Dendritic cell treated with granulocyte-macrophage colony-stimulating factor and Interleukin-4, amounts not matched to agents 40 ng/mL and 50 ng/mL, for 4 days (primary cell): ENCODE measurements around the gene PPDPF.
A peak's percentile ranks its signal among the peaks of the same experiment; 100 is the strongest.

Experiments used
- H3K27ac Mint-ChIP-seq: one replicate; pipeline ENCODE4 v1.8.0; 2022; ENCODE audit warnings: mild to moderate bottlenecking, mixed read lengths
- H3K27me3 Mint-ChIP-seq: one replicate; pipeline ENCODE4 v1.8.0; 2022; ENCODE audit warnings: mild to moderate bottlenecking, mixed read lengths
- H3K36me3 Mint-ChIP-seq: one replicate; pipeline ENCODE4 v1.8.0; 2022; ENCODE audit warnings: low read depth, mixed read lengths
- H3K4me1 Mint-ChIP-seq: one replicate; pipeline ENCODE4 v1.8.0; 2022; ENCODE audit warnings: low read depth, mixed read lengths
- H3K4me3 Mint-ChIP-seq: one replicate; pipeline ENCODE4 v1.8.0; 2022; ENCODE audit warnings: mild to moderate bottlenecking, moderate library complexity, mixed read lengths
- H3K9me3 Mint-ChIP-seq: one replicate; pipeline ENCODE4 v1.8.0; 2022; ENCODE audit warnings: mixed read lengths
- intact Hi-C: fragments of 100-400 bp; cut with micrococcal nuclease; formaldehyde crosslinking; loops from one replicate; pipeline ENCODE4 v1.15.0; 2022

Gene PPDPF

GRCh38 chr20:63537525-63538203 is 17.1 kb downstream of the PPDPF start:
- intact Hi-C loops: loop anchor here (1.0 to 10.0 kb wide), 9 partner anchors 17 to 435 kb away; partner anchors contain the start of genes DNAJC5, GMEB2, PPDPF and UCKL1
- Mint-ChIP-seq H3K9me3 (no peaks in the 10 kb centered on the region), H3K27ac (peak overlapping the region; percentile 94), H3K27me3 (peaks cover 40% of the 10 kb centered on the region), H3K36me3 (peaks cover 4% of the 10 kb centered on the region), H3K4me3 (peak overlapping the region; percentile 83), H3K4me1 (peaks cover 27% of the 10 kb centered on the region)

- intact Hi-C loops: loop anchor here (2.0 to 10.0 kb wide), 7 partner anchors 89 to 434 kb away; partner anchors contain the start of genes DNAJC5, GMEB2 and UCKL1
- Mint-ChIP-seq H3K27ac (peak overlapping the region; percentile 94), H3K27me3 (peaks cover 44% of the 10 kb centered on the region), H3K4me3 (peak overlapping the region; percentile 83), H3K4me1 (peaks cover 27% of the 10 kb centered on the region), H3K36me3 (peaks cover 4% of the 10 kb centered on the region), H3K9me3 (no peaks in the 10 kb centered on the region)
Measured at GRCh38 chr20:63538204-63539091, 17.9 kb downstream of the PPDPF start.

- H3K36me3 Mint-ChIP-seq: peaks cover 4% of the 10 kb centered on the region
- H3K9me3 Mint-ChIP-seq: no peaks in the 10 kb centered on the region
- intact Hi-C loops: loop anchor here (2.0 to 10.0 kb wide), 7 partner anchors 88 to 433 kb away; partner anchors contain the start of genes DNAJC5, GMEB2 and UCKL1
- peaks cover 49% of the 10 kb centered on the region for H3K27me3 Mint-ChIP-seq
- H3K27ac Mint-ChIP-seq: no peak overlapping the region
- no peak overlapping the region for H3K4me3 Mint-ChIP-seq
- peaks cover 27% of the 10 kb centered on the region for H3K4me1 Mint-ChIP-seq
Measured at GRCh38 chr20:63539092-63539430, 18.5 kb downstream of the PPDPF start.

- Mint-ChIP-seq H3K9me3 (no peaks in the 10 kb centered on the region), H3K27ac (peak overlapping the region; percentile 7), H3K4me3 (no peak overlapping the region), H3K36me3 (peaks cover 4% of the 10 kb centered on the region), H3K27me3 (peaks cover 54% of the 10 kb centered on the region), H3K4me1 (peaks cover 27% of the 10 kb centered on the region)
- intact Hi-C loops: loop anchor here (2.0 to 10.0 kb wide), 7 partner anchors 88 to 433 kb away; partner anchors contain the start of genes DNAJC5, GMEB2 and UCKL1
Measured at GRCh38 chr20:63539441-63540370, 19.1 kb downstream of the PPDPF start.

- H3K4me3 Mint-ChIP-seq: no peak overlapping the region
- H3K36me3 Mint-ChIP-seq: no peaks in the 10 kb centered on the region
- intact Hi-C loops: no loop called here
- peaks cover 27% of the 10 kb centered on the region for H3K4me1 Mint-ChIP-seq
- H3K27ac Mint-ChIP-seq: peak overlapping the region; percentile 7
- H3K9me3 Mint-ChIP-seq: no peaks in the 10 kb centered on the region
- peaks cover 58% of the 10 kb centered on the region for H3K27me3 Mint-ChIP-seq
Measured at GRCh38 chr20:63540417-63541186, 20.0 kb downstream of the PPDPF start.

- Mint-ChIP-seq H3K9me3 (no peaks in the 10 kb centered on the region), H3K27ac (no peak overlapping the region), H3K36me3 (no peaks in the 10 kb centered on the region), H3K4me1 (peaks cover 24% of the 10 kb centered on the region), H3K4me3 (no peak overlapping the region), H3K27me3 (peaks cover 61% of the 10 kb centered on the region)
- intact Hi-C loops: no loop called here
Measured at GRCh38 chr20:63541371-63541770, 20.8 kb downstream of the PPDPF start.

GRCh38 chr20:63542031-63542559 is 21.5 kb downstream of the PPDPF start:
- H3K4me3 Mint-ChIP-seq: no peak overlapping the region
- intact Hi-C loops: no loop called here
- H3K9me3 Mint-ChIP-seq: no peaks in the 10 kb centered on the region
- H3K27ac Mint-ChIP-seq: no peak overlapping the region
- H3K36me3 Mint-ChIP-seq: no peaks in the 10 kb centered on the region
- H3K27me3 Mint-ChIP-seq: peaks cover 67% of the 10 kb centered on the region
- H3K4me1 Mint-ChIP-seq: peaks cover 16% of the 10 kb centered on the region

GRCh38 chr20:63542696-63543095 is 22.1 kb downstream of the PPDPF start:
- Mint-ChIP-seq H3K4me3 (no peak overlapping the region), H3K4me1 (peaks cover 11% of the 10 kb centered on the region), H3K27me3 (peaks cover 72% of the 10 kb centered on the region), H3K9me3 (no peaks in the 10 kb centered on the region), H3K36me3 (no peaks in the 10 kb centered on the region), H3K27ac (no peak overlapping the region)
- intact Hi-C loops: no loop called here

- H3K36me3 Mint-ChIP-seq: no peaks in the 10 kb centered on the region
- H3K9me3 Mint-ChIP-seq: no peaks in the 10 kb centered on the region
- H3K27ac Mint-ChIP-seq: no peak overlapping the region
- peaks cover 7% of the 10 kb centered on the region for H3K4me1 Mint-ChIP-seq
- no peak overlapping the region for H3K4me3 Mint-ChIP-seq
- H3K27me3 Mint-ChIP-seq: peaks cover 76% of the 10 kb centered on the region
- intact Hi-C loops: no loop called here
Measured at GRCh38 chr20:63543131-63543530, 22.6 kb downstream of the PPDPF start.

GRCh38 chr20:63543733-63544132 is 23.2 kb downstream of the PPDPF start:
- H3K4me1 Mint-ChIP-seq: peaks cover 5% of the 10 kb centered on the region
- H3K27ac Mint-ChIP-seq: no peak overlapping the region
- intact Hi-C loops: no loop called here
- no peak overlapping the region for H3K4me3 Mint-ChIP-seq
- H3K36me3 Mint-ChIP-seq: no peaks in the 10 kb centered on the region
- peaks cover 82% of the 10 kb centered on the region for H3K27me3 Mint-ChIP-seq
- H3K9me3 Mint-ChIP-seq: no peaks in the 10 kb centered on the region

GRCh38 chr20:63544241-63544957 is 23.8 kb downstream of the PPDPF start:
- Mint-ChIP-seq H3K27ac (no peak overlapping the region), H3K4me1 (peaks cover 5% of the 10 kb centered on the region), H3K36me3 (no peaks in the 10 kb centered on the region), H3K4me3 (no peak overlapping the region), H3K27me3 (peaks cover 82% of the 10 kb centered on the region), H3K9me3 (no peaks in the 10 kb centered on the region)
- intact Hi-C loops: no loop called here

GRCh38 chr20:63544958-63545516 is 24.5 kb downstream of the PPDPF start:
- Mint-ChIP-seq H3K9me3 (no peaks in the 10 kb centered on the region), H3K27me3 (peaks cover 82% of the 10 kb centered on the region), H3K36me3 (no peaks in the 10 kb centered on the region), H3K27ac (no peak overlapping the region), H3K4me1 (peaks cover 5% of the 10 kb centered on the region), H3K4me3 (no peak overlapping the region)
- intact Hi-C loops: no loop called here
